Fibroblast of lung (primary cell): ENCODE data around the gene LGALS3.

Experiments used
- EZH2 ChIP-seq: IDR thresholded peaks from 2 replicates; pipeline ENCODE4 v1.5.1; 2012; ENCODE audit warnings: low read length, control low read depth, mild to moderate bottlenecking; ENCODE audit errors: missing control alignments
- TF ChIP-seq, protein P1 (sequence below), 2 donors: IDR thresholded peaks in 1 of 2; conservative IDR thresholded peaks in 1 of 2; 1 replicate in 1 of 2; 2 replicates in 1 of 2; pipeline ENCODE4 v1.5.1; 2011 to 2012; ENCODE audit warnings: low read length in 2 of 2, control low read depth in 1 of 2, inconsistent platforms in 1 of 2, low read depth in 1 of 2, mild to moderate bottlenecking in 1 of 2

DNA sequence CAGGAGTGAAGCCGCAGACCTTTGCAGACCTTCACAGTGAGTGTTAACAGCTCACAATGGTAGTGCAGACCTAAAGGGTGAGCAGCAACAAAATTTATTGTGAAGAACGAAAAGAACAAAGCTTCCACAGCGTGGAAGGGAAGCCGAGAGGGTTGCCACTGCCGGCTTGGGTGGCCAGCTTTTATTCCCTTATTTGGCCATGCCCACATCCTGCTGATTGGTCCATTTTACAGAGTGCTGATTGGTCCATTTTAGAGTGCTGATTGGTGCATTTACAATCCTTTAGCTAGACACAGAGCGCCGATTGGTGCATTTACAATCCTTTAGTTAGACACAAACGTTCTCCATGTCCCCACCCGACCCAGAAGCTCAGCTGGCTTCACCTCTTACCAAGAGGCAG is 42.1 kb upstream of the LGALS3 start:
- TF ChIP-seq, protein P1, sequence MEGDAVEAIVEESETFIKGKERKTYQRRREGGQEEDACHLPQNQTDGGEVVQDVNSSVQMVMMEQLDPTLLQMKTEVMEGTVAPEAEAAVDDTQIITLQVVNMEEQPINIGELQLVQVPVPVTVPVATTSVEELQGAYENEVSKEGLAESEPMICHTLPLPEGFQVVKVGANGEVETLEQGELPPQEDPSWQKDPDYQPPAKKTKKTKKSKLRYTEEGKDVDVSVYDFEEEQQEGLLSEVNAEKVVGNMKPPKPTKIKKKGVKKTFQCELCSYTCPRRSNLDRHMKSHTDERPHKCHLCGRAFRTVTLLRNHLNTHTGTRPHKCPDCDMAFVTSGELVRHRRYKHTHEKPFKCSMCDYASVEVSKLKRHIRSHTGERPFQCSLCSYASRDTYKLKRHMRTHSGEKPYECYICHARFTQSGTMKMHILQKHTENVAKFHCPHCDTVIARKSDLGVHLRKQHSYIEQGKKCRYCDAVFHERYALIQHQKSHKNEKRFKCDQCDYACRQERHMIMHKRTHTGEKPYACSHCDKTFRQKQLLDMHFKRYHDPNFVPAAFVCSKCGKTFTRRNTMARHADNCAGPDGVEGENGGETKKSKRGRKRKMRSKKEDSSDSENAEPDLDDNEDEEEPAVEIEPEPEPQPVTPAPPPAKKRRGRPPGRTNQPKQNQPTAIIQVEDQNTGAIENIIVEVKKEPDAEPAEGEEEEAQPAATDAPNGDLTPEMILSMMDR (conservative IDR thresholded peaks at IDR 0.05 in 1 of 2, IDR thresholded peaks at IDR 0.05 in 1 of 2; ENCODE audit: low read depth in 1 of 2, low read length in 2 of 2) = no peak
- no peak for TF ChIP-seq EZH2
